C4-2B (cell line): ENCODE results near the gene AHCYL2.

ENCODE experiments used
- H3K27ac ChIP-seq: fragments of 450-650 bp; 2 replicates; pipeline ENCODE4 v1.5.1; 2017
- ZFX ChIP-seq: fragments of 450-650 bp; IDR thresholded peaks from 2 replicates; pipeline ENCODE4 v1.6.1; 2017
- TF ChIP-seq, protein P1 (sequence below): fragments of 450-650 bp; conservative IDR thresholded peaks from 2 replicates; pipeline ENCODE4 v1.5.1; 2017; ENCODE audit warnings: mild to moderate bottlenecking

Gene AHCYL2

DNA sequence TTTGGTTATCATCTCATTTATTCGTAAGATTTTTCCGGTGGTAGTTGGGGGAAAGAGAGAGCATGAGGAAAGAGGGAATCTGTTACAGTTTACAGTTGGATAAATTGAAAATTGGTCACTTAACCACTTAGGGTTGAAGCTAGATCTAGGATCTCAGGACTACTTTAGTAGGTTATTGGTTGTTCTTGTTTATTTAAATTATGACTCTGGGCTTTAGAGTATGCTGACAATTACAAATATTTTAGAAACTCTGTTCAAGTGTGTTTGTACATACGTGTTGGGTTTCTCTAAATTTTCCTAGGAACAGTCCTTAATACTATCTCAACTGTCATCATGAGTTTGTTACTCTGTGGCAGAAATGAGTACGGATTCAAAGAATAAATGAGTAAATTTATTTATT lies 160.8 kb downstream of the AHCYL2 start:
- no peak overlapping the region for H3K27ac ChIP-seq
- TF ChIP-seq ZFX, result no peak
- TF ChIP-seq, protein P1, sequence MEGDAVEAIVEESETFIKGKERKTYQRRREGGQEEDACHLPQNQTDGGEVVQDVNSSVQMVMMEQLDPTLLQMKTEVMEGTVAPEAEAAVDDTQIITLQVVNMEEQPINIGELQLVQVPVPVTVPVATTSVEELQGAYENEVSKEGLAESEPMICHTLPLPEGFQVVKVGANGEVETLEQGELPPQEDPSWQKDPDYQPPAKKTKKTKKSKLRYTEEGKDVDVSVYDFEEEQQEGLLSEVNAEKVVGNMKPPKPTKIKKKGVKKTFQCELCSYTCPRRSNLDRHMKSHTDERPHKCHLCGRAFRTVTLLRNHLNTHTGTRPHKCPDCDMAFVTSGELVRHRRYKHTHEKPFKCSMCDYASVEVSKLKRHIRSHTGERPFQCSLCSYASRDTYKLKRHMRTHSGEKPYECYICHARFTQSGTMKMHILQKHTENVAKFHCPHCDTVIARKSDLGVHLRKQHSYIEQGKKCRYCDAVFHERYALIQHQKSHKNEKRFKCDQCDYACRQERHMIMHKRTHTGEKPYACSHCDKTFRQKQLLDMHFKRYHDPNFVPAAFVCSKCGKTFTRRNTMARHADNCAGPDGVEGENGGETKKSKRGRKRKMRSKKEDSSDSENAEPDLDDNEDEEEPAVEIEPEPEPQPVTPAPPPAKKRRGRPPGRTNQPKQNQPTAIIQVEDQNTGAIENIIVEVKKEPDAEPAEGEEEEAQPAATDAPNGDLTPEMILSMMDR, result no peak

DNA sequence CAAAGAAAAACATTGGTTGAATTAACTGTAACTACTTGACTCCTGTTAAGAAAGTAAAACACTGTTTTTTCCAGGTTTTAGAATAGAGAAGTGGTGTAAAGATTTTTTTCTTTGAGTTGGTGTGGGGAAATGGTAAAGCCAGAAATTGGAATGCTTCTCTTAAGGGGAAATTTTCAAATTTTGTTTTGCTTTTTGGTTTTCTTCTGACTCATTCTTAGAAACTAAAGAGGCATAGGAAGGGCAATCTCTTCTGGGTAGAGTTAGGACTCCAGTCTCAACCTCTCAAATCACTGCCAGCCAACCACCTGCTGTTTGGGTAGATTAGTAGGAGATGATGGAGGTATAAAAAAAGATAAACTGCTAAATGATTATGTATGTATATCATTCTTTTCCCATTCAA lies 161.7 kb downstream of the AHCYL2 start:
- TF ChIP-seq, protein P1, result no peak
- TF ChIP-seq ZFX, result no peak

DNA sequence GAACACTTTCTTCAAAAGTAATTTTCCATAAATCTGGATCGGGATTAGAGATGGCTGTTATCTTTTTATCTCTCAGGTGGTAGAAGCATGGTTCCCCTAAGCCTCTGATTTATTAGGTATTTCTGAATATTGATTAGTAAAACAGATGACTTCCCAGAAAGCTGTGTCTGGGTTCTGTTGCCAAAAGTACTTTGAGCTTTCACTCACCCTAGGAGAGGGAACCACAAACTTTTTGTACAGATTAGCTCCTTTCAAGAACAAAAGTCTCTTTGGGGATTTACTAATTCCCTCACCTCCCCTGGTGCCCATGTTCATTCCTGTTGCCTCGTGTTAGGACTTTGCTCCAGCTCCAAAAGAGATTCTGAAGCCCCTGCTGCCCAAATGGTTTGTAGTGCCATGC lies 162.7 kb downstream of the AHCYL2 start:
- no peak overlapping the region for H3K27ac ChIP-seq
- no peak for TF ChIP-seq ZFX
- TF ChIP-seq, protein P1, result no peak

More for the DNA sequence above, 161.7 kb downstream of the AHCYL2 start:
- H3K27ac ChIP-seq, result no peak overlapping the region

DNA sequence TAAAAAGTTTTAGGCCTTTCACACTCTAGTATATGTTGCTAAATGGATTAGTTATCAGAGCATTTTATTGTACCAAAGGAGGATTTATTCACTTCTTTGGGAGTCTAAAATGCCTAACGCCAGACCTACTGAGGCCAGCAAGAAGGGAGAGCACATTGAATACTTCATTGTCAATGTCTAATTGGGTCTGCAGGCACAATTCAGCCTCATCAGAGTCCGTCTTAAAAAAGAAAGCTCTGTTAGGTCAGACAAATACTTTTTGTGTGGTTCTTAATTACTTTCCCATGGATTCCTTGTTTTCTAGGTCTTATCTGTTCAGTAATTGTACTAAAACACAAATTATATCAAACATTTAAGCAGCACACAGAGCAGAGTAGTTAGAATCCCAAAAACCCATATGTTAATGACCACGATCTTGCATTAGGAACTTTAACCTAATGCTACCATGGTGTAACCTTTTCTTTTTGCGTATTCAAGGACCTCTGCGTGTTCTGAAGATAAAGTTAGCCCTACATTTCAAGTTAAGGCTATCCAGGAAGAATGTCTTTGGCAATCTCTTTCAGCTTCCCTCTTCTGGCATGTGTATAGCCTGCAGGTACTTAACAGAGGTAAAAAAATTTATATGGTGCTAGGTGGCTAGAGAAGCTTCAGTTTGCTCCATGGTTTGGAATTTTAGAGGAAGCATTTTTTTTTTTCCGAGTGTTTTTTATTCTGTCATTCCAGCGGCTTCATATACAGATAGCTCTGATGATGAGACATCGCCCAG lies 163.7 kb downstream of the AHCYL2 start:
- TF ChIP-seq ZFX, result no peak
- TF ChIP-seq, protein P1, result no peak
- H3K27ac ChIP-seq, result no peak overlapping the region

DNA sequence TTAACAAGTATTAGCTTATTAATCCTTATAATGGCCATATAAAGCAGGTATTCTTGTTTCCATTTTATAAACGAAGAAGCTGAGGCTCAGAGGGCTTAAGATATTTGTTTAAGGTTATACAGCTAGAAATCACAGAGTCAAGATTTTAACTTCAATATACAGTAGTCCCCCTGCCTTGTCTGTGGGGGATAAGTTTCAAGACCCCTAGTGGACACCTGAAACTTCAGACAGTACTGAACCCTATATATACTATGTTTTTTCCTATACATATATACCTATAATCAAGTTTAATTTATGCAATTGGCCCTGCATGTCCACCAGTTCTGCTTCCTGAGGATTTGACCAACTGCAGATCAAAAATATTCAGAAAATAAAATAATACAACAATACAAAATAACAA lies 165.0 kb downstream of the AHCYL2 start:
- no peak overlapping the region for H3K27ac ChIP-seq
- no peak for TF ChIP-seq ZFX
- TF ChIP-seq, protein P1, result peak; percentile 21

DNA sequence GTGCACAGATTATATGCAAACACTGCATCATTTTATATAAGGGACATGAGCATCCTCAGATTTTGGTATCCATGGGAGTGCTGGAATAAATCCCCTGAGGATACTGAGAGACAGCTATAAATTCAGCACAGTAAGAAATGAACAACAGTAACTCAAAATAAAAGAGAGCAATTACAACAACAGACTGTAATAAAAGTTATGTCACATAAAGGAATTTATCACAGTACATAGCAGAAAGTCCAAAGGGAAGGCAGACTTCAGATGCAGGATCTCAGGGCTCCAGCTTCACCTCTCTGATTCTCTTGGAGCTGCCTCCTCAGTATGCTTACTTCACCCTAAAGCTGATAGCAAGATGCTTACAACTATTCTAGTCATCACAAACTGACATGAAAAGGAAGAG lies 165.5 kb downstream of the AHCYL2 start:
- no peak for TF ChIP-seq ZFX
- TF ChIP-seq, protein P1, result no peak; the same call in 1 of the 2 replicates
- H3K27ac ChIP-seq, result no peak overlapping the region

DNA sequence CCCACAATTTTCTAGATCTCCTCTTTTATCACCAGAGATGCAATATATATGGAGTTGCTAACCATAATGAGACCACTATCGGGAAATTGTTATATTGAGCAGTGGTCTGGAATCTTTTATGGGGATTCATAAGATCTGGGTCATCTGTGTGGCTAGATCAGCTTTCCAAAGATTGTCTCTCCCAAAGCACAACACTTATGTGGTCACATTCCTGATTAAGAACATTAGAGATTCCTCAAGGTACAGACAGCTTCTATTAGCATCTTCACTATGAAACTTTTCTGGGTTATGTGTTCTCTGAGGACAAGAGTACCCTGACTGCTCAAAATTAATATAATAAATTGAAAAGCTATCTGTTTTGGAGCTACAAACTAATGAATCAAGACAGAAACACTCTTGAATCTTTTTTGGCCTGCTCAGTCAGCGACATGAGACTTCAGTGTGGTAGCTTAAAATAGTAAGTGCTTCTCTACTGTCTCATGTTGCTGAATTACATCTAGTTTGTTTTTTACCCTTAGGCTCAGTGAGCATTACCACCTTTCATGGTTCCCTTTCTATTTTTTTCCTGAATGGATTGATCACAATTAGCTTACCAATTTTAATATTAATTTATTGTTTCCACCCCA lies 166.8 kb downstream of the AHCYL2 start:
- no peak overlapping the region for H3K27ac ChIP-seq
- no peak for TF ChIP-seq ZFX
- TF ChIP-seq, protein P1, result no peak
